Activated CD4-positive, CD25-positive, alpha-beta regulatory T cell treated with anti-CD3 and anti-CD28 coated beads, Interleukin-2, amount 50 U/mL, for 16 hours (primary cell): ENCODE results near the gene PHPT1.
"Not testable (repeated sequence)": the region's sequence is repeated elsewhere in the genome, so short reads cannot be mapped to it uniquely, and the experiment has no call there.

Experiments
- DNase-seq: peaks from one replicate; pipeline ENCODE4 v3.0.0-alpha.2; 2020; ENCODE audit warnings: low read depth, low spot score

Gene PHPT1

DNA sequence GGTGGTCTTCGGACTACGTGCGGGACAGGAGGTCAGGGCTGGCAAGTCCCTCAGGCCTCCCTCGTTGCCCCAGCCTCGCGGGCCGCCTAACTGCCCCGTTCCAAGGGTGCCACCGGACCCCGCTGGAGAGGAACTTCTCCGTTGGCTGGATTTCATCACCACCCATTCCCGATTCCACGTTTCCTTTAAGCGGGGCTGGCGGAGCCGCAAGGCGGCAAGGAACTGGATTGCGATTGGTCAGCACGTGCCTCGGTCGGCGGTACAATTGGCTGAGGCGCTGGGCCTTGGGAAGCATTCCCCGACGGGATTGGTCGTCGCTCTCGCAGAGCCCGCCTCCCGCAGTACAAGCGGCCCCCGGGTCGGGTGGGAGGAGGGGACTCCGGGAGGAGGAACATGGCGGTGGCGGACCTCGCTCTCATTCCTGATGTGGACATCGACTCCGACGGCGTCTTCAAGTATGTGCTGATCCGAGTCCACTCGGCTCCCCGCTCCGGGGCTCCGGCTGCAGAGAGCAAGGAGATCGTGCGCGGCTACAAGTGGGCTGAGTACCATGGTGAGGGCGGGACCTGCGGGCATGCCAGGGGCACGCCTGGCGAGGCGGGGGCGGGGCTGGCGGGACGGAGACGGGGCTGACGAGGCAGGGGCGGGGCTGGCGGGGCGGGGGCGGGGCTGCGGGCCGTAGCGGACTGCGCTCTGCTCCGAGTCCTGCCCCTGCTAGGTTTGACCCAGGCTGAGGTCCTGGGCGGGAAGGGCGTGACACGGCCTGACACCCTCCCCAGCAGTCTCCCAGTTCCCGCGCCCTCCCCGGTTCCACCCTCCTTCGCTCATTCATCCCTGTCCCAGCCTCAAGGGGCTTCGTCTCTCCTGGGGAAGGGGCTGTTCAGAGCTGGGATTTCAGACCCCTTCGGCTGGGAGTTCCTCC, at the start of gene PHPT1:
Gene PHPT1 (plus strand): TSS at position 372 of the 922 bp plus-strand sequence. CDS start 22 bp downstream, at position 394.
- peak; percentile 90 for DNase-seq

DNA sequence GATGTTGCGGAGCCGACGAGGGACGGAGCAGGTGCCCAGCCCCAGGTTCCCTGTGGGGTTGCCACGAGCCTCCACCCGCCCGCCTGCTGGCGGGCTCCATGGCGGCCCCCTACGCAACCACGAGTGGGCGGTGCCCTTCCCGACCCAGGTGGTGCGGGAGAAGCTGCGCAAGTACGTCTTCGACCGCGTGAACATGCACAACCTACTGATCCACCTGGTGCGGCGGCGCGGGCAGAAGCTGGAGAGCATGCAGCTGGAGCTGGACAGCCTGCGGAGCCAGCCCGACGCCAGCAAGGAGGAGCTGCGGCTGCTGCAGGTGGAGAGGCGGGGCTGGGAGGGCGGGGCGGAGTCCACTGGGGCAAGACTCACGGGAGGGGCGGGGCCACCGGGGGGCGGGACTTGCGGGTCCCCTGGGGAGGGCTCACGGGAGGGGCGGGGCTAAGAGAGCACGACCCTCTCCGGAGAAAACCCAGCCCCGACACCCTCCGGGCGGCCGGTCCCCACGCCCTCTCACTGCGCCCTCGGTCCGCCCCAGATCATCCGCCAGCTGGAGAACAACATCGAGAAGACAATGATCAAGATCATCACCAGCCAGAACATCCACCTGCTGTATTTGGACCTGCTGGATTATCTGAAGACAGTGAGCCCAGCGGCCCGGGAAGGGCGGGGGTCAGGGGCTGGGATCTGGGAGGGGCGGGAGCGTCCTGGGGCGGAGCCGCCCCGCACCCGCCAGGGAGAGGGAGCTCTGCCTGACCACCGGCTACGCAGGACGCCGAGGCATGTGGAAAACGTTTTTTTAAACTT, 49.2 kb upstream of the PHPT1 start:
- DNase-seq: peak; percentile 74

DNA sequence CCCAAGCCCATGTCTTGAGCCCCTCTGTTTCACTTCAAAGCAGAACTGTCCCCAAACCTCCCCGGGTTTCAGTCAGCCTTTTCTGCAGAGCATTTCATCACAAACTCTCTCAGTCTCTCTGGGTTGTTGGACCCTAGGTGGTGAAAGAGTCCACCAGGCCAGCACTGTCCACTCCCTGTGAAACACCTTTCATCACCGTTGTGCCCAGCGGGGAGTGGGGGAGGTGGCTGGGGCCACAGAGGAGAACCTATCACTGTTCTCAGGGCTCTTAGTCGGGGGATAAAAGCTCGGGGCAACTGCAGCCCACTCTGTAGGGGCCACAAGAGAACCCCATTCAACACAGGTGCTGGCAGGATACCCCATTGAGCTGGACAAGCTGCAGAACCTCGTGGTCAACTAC, 46.9 kb upstream of the PHPT1 start:
- DNase-seq: no peak

DNA sequence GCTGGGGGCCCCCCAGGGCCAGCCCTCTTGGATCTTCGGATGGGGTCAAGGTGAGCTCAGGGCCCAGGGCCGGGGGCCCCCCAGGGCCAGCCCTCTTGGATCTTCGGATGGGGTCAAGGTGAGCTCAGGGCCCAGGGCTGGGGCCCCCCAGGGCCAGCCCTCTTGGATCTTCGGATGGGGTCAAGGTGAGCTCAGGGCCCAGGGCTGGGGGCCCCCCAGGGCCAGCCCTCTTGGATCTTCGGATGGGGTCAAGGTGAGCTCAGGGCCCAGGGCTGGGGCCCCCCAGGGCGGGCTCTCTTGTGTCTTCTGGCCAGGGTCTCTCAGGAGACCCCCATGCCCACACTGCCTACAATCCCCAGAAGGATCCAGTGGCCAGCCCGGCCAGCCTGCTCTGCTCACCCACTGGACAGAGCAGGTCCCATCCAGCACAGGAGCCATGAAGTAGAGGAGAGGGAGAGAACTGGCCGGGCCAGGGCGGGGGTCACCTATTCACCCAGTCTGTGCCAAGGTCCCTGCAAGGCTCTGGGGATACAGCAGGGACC, 46.1 kb upstream of the PHPT1 start:
- not testable (repeated sequence) for DNase-seq

DNA sequence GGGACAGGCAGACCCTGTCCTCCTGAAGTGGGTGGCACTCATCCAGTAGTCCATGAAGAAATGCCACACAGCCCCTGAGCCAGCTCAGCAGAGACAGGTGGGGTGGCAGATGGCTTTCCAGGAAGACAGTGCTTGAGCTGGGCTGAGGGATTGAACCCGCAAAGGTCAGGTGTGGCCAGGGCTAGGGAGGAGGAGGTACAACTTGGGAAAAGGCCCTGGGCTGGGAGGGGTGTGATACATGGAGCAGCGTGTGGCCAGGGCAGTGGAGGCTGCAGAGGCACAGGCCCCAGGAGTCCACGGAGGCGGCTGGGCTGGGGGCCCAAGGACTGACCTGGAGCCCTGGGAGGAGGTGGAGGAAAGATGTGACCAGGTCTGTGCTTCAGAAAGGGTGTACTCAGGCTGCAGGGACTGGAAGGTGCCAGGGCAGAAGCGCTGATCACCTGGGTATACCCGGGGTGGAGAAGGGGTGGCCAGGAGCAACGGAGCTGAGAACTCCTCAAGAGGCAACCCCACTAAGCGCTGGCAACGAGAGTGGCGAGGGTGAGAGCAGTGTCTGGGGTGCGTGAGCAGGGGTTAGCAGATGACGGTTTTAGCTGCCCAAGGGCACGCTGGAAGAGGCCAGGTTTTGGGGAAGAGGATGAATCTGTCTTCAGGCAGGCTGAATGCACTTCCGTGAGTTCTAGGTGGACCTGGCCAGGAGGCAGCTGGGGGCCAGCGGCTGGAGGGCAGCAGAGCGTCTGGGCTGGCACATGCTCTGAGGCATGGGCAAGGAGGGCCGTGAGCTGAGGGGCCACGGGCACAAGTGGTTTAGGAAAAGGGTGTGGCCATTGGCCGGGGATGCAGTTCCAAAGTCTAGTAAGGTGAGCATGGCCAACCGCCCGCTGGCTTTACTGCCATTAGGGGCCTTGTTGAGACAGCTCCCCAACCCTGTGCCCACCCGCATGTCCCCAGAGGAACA, 45.4 kb upstream of the PHPT1 start:
- DNase-seq: no peak

DNA sequence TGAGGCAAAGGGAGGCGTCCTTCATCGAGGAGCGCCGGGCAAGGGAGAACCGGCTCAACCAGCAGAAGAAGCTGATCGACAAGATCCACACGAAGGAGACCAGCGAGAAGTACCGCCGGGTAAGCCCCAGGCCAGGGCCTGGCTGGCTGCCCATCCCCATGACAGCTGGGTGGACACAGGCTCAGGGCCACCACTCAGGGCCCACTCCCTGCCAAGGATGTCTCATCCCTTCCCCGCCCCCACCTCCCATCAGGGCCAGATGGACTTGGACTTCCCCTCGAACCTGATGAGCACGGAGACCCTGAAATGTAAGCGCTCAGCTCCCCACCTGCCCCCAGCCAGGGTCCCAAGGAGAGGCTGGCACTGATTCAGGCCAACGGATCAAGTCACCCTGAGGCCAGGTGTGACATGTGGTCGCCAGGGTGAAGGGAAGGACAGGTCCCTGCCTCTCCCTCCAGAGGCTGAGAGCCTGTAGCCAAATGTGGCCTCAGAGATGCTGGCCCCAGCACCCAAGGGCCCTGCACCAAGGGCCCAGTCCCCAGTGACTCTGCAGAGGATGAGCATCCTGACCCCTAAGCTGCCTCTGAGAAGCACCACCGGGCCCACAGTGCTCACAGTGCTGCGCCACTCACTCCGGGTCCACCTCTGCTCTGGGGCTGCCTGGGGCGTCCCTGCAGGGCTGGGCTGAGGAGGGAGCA, 44.6 kb upstream of the PHPT1 start:
- DNase-seq: no peak

DNA sequence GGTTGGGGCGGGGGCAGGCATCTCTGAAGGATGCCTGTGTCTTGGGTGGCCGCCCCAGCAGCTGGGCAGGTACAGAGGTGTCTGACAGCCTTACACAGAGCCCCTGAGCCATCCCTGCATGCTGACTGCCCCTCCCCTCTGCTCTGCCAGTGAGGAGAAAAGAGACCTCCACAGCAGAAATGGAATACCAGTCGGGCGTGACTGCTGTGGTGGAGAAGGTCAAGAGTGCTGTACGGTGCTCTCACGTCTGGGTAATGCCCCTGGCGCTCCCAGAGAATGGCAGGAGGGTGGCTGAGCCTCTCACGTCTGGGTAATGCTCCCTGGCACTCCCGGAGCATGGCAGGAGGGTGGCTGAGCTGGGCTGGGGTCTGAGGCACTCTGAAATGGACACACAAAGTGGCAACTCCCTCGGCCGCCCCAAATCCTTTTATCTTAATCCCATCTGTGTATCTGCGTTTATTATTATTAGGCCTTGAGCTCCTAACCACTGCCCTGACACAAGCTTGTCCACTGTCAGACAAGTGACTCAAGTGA, 43.9 kb upstream of the PHPT1 start:
- DNase-seq: no peak

DNA sequence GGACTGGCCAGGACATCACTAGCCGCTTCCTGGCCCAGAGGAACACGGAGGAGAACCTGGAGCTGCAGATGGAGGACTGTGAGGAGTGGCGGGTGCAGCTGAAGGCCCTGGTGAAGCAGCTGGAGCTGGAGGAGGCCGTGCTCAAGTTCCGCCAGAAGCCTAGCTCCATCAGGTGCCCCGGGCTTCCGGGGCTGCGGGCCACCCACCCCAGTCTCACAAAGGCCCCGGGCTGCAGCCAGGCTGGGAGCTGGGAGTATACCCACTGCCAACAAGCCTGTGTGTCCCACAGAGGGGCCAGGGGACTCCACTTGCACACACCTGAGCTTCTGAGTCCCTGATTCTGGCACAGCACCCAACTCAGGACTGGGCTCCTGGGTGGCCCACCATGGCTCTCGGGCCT, 43.1 kb upstream of the PHPT1 start:
- DNase-seq: no peak

DNA sequence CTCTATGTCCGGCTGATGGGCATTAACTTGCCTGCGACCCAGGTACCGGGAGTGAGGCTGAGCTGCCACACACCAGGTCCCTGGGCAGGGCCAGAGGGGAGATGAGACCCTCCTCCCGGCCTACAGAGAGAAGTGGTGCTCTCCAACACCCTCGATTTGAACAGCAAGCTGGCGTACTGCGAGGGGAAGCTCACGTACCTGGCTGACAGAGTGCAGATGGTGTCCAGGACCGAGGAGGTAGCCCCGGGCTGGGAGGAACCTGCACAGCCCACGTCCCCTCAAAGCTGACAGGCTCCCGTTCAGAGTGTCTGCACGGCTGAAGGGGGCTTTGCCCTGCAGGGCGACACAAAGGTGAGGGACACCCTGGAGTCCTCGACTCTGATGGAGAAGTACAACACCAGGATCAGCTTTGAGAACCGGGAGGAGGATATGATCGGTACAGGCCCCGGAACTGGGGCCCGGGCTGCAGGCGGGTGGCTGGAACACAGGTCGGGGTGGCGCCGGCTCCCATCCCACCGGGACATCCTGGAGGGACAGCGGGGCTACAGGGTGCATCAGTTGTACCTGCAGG, 42.5 kb upstream of the PHPT1 start:
- no peak for DNase-seq

DNA sequence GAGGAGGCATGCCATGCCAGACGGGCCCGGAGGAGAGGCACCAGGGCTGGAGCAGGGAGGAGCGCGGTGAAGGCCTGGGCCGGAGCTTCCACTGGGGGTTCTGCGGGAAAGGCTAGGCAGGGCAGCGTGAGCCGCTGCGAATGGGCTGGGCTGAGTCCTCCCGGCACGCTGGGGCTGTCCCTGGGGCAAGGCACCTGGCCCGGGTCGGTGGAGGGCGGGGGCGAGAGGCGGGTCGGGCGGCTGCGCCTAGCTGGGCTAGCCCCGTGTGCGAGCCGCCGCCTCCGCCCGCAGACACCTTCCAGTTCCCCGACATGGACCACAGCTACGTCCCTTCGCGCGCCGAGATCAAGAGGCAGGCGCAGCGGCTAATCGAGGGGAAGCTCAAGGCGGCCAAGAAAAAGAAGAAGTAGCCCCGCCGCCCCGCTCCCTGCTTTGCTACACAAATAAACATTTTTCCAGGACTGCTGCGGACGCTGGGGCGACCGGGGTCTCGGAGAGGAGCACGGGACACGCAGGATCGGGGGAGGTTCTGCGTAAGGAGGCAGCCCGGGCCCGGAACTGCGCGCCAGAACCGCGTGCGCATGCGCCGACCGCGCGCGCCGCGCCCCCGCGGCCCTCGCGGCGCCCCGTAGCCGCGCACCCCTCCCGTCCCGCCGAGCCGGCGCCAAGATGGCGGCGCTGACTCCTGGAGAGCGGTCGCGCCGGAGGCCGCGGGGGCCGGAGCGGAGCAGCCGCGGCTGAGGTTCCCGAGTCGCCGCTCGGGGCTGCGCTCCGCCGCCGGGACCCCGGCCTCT, 41.7 kb upstream of the PHPT1 start, which contains the start of gene RABL6:
Gene RABL6 (plus strand): TSS at position 668 of the 794 bp plus-strand sequence. CDS start 249 bp downstream, outside the sequence.
- DNase-seq: peak; percentile 60

DNA sequence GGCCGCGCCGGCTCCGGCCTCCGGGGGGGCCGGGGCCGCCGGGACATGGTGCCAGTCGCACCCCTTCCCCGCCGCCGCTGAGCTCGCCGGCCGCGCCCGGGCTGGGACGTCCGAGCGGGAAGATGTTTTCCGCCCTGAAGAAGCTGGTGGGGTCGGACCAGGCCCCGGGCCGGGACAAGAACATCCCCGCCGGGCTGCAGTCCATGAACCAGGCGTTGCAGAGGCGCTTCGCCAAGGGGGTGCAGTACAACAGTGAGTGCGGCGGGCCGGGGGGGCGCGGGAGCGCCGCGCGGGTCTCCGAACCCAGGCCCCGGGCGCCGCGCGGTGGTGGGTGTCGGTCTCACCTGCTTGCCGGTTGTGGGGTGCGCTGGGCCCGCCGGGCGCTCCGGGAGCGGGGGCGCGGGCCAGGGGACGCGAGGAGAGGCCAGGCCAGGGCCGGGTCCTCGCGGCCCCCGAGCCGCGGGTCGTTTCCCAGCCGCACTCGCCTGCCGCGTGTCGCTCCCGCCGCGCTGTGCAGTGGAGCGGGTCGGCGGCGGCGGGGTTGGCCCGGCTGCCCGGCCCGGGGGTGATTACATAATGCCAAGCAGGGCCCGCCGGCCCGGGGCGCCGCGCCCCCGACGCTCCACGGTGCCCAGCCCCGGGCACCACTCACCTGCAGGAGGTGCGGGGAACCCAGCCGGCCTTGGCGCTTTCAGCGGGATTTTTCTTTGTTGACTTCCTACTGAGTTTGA, 41.0 kb upstream of the PHPT1 start:
- DNase-seq: no peak

DNA sequence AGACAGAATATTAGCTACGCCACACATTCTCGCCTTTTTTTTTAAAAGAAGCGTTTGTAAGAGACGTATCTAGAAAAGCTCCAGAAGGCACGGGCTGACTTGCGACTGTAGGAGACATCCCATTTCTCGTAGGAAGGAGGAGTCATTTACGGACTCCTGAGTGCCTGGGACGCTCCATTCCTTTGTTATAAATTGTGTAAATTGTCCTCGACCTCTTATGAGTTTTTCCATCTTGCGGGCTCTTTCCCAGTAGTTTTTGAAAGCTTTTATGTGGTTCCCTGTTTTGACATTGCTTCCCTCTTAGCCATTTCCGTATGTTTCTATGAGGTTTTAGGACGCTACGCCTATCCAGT, 40.4 kb upstream of the PHPT1 start:
- no peak for DNase-seq

DNA sequence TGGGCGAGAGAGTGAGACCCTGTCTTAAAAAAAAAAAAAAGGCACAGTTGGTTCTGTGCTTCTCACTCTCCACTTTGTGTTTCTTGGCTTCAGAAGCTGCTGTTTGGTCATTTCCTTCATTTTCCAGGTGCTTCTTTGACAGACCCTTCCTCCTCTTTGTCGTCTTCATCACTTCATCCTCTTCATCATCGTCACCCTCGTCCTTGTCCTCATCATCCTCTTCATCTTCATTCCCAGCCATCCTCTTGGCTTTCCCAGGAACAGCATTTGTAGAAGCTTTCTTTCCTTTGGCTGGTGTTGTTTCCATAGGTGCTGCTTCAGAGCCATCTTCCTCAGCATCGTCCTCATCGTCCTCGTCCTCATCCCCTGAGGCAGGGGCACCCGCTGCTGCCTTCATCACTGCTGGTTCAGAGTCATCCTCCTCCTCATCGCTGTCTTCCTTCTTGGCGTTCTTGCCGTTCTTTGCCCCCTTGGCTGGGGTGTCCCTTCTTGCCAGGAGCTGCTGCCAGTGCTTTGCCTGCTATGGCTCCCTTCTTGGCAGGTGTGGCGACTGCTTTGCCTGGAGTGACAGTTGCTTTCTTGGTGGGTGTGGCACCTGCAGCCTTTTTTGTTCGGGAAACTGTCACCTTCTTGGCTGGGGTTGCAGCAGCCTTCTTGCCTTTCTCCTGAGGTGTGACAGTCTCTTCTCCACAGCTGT, 34.3 kb upstream of the PHPT1 start:
- DNase-seq: no peak

DNA sequence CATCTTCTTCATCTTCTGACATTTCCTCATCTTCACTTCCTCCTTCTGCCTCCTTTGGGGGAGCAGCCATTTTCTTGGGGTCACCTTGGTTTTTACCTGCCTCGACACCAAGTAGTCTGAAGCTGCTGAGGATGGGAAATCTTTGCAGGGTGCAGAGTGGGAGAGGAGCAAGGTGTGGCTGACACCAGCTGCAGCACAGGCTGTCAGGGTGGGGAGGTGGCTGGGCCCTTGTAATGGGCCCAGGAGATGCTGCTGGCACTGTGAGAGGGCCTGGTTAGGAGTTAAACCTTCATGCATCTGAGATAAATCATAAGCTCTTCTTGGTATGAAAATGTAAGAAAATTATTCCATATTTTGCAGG, 33.8 kb upstream of the PHPT1 start:
- DNase-seq: no peak

DNA sequence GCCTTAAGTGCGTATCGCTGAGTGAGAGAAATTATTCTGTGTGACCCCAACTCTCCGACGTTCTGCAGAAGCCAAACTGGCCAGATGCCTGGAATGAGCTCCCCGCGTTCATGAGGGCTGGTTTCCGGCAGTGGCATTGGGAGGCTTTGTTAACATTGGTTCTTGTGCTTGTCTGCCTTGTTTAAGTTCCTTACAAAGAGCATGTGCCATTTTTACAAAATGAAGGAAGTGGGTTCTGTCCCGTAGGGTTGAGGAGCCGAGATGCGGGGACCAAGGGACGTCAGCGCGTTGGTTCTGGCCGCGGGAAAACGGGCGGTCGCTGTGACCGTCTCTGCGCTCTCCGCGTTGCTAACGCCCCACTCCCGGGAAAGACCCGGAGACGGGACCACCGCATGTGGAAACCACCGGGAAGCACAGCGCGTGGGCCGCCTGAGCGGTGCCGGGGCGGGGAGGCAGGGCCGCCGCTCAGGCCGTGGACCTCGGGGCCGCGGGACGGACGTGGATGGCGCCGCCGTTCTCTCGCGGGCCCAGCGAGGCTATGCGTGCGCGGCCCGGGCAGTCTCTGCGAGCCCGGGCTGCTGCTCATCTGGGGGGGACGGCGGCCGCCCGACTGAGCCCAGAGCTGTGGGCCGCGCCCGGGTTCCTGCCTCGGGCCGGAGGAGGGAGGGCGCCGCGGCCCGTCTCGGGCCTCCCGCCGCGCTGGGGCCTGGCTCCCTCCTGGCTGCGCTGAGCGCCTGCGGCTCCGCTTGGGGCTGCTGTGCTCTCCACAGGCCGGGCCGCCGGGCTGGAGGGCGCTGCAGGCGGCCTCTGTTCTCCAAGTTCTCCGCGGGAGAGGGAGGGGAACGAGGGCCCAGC, 28.0 kb upstream of the PHPT1 start:
- no peak for DNase-seq

DNA sequence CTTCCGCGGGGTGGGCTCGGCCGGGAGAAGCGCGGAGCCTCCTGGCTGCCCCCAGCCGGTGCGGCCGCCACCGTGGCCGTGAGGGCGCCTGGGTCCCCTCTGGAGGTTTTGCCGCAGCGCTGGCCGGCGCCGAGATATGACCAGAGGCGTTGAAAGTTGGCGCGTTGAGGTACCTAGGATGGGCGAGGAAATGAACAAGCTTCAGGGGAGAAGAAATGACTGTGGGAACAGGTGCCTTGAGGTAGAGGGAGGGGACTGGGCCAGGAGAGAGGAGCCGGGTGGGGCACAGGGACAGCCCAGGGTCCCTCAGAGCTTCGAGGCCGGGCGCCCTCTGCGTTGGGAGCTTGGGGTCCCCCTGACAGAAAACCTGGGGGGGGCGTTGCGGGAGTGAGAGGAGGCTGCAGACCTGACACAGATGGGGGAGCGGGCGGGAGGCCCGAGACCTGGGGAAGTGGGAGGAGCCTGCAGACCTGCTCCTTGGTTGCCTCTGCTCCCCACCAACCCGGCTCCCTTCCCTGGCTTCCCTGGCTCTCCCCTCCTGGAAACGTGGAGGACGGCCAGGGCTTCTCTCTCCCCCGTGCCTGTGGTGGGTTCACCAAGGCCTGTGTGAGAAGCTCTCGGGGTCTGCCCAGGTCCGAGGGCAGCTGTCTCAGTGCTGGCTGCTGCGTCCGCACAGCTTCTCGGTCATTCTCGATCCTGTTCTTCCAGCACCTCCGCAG, 27.2 kb upstream of the PHPT1 start:
- DNase-seq: no peak
